Spleen (tissue), 11 donors: ENCODE measurements around the gene CCNY. TPM values are rescaled to one million over a fixed set of nuclear protein-coding genes. Genes with fewer than 3 reads are reported as not detected.

ENCODE experiments used
- DNase-seq: peaks from one replicate; pipeline ENCODE4 v3.0.0-alpha.2; 2020
- H3K27ac ChIP-seq, 8 donors: fragments of 200-600 bp; sonication (generic) in 7 of 8; 1 replicate in 4 of 8; 2 replicates in 4 of 8; pipeline versions ENCODE4 v1.5.0 to v1.8.0; 2016 to 2021; ENCODE audit warnings: inconsistent platforms in 4 of 8, mild to moderate bottlenecking in 4 of 8, moderate library complexity in 1 of 8
- H3K27me3 ChIP-seq, 7 donors: fragments of 200-600 bp; sonication (generic) in 6 of 7; replicated peaks in 1 of 7; 1 replicate in 4 of 7; 2 replicates in 3 of 7; pipeline versions ENCODE4 v1.5.0 to v1.8.0; 2016 to 2021; ENCODE audit warnings: inconsistent platforms in 3 of 7, mild to moderate bottlenecking in 1 of 7
- H3K36me3 ChIP-seq, 6 donors: fragments of 200-600 bp; sonication (generic) in 5 of 6; 1 replicate in 4 of 6; 2 replicates in 2 of 6; pipeline versions ENCODE4 v1.5.0 to v1.8.0; 2016 to 2021; ENCODE audit warnings: inconsistent platforms in 2 of 6
- H3K4me1 ChIP-seq, 6 donors: fragments of 200-600 bp; sonication (generic) in 5 of 6; 1 replicate in 3 of 6; 2 replicates in 3 of 6; pipeline versions ENCODE4 v1.5.0 to v1.8.0; 2016 to 2021; ENCODE audit warnings: inconsistent platforms in 3 of 6
- H3K4me3 ChIP-seq, 8 donors: fragments of 200-600 bp; sonication (generic) in 7 of 8; 1 replicate in 4 of 8; 2 replicates in 4 of 8; pipeline versions ENCODE4 v1.5.0 to v1.8.0; 2016 to 2021; ENCODE audit warnings: inconsistent platforms in 4 of 8, mild to moderate bottlenecking in 4 of 8, moderate library complexity in 2 of 8
- H3K9me3 ChIP-seq, 8 donors: fragments of 200-600 bp; sonication (generic) in 7 of 8; 1 replicate in 4 of 8; 2 replicates in 4 of 8; pipeline versions ENCODE4 v1.5.0 to v1.8.0; 2016 to 2021; ENCODE audit warnings: inconsistent platforms in 4 of 8
- CTCF ChIP-seq, 11 experiments: fragments of 200-600 bp in 7 of 11; fragments of 450-650 bp in 4 of 11; sonication (generic) in 4 of 11; IDR thresholded peaks in 8 of 11; conservative IDR thresholded peaks in 3 of 11; 1 replicate in 7 of 11; 2 replicates in 4 of 11; pipeline versions ENCODE4 v1.4.0 to v1.8.0; 2016 to 2021; ENCODE audit warnings: antibody characterized with exemption in 11 of 11, inconsistent platforms in 4 of 11, mild to moderate bottlenecking in 1 of 11
- POLR2A ChIP-seq, 3 donors: fragments of 450-650 bp; IDR thresholded peaks; one replicate each; pipeline ENCODE4 v1.5.1; 2017; ENCODE audit warnings: antibody characterized with exemption in 3 of 3, mild to moderate bottlenecking in 1 of 3
- POLR2AphosphoS5 ChIP-seq, 3 donors: sonication (generic); formaldehyde crosslinking; IDR thresholded peaks; one replicate each; pipeline ENCODE4 v1.5.1; 2017; ENCODE audit warnings: antibody characterized with exemption in 3 of 3
- WGBS, 5 donors: extraction: QIAGEN DNeasy Blood & Tissue Kit in 3 of 5; methylation state at CpG; one replicate each; pipeline versions ENCODE4 v1.1.5 to v1.1.7; 2013 to 2018; 5-methylcytosine and 5-hydroxymethylcytosine counted together
- intact Hi-C: fragments of 100-400 bp; cut with DNase I; formaldehyde crosslinking; loops from one replicate; pipeline ENCODE4 v1.15.0; 2023; ENCODE audit warnings: low total_unique reads
- polyA plus RNA-seq, 3 donors: library from polyadenylated mRNA; stranded (reverse); fragments of 200-250 nt; gene quantifications; one replicate each; pipeline ENCODE4 v1.2.1, GENCODE V29; 2013
- total RNA-seq, 7 donors: library from RNA; depleted of rRNA in 3 of 7; stranded (reverse); fragments of >200 nt in 3 of 7; fragmentation: NEBNext Ultra II Directional in 4 of 7; extraction: Animal tissue kit (Norgen Biotek cat#: 25700) in 4 of 7; gene quantifications; one replicate each; pipeline versions ENCODE4 v1.1.0 to v1.2.1, GENCODE V29; 2016 to 2021
- donor health status: healthy with polysubstance abuse.
- donor health status: DM: no; HTN: no; CAD: no; lungs with moderate emphysema.
- donor health status: DM: no; HTN: no; CAD: no.
- donor health status: Bipolar disorder and iron deficiency.
- donor health status: healthy.
- donor health status: DM: no; HTN: no; CAD: no.
- donor health status: DM: yes; HTN: yes; CAD: no.

CCNY gene
- total and polyA plus RNA-seq, 10 donors, result 21.1 to 83.1 (median 52.1) TPM

GRCh38 chr10:35396560-35397434 is 60.5 kb downstream of the CCNY start:
- H3K27ac ChIP-seq, result no peak overlapping the region
- no peaks in the 10 kb centered on the region for H3K27me3 ChIP-seq
- no peaks in the 10 kb centered on the region for H3K9me3 ChIP-seq
- WGBS, 5 donors, result 85 to 94% (median 93%) methylated on average over 10 to 12 of the region's 12 CpGs
- intact Hi-C loops, result no loop called here
- H3K4me3 ChIP-seq, result no peak overlapping the region
- DNase-seq, result no peak
- H3K4me1 ChIP-seq, result peaks cover 3 to 95% (median 46%) of the 10 kb centered on the region in 6 donors
- no peaks in the 10 kb centered on the region for H3K36me3 ChIP-seq
- TF ChIP-seq POLR2AphosphoS5 (IDR thresholded peaks at IDR 0.05) (no peak), POLR2A (IDR thresholded peaks at IDR 0.05) (no peak), CTCF (IDR thresholded peaks at IDR 0.05 in 8 of 11, conservative IDR thresholded peaks at IDR 0.05 in 3 of 11) (no peak)

GRCh38 chr10:35397953-35398352 is 61.6 kb downstream of the CCNY start:
- Histone ChIP-seq H3K9me3 (peaks cover 0 to 8% (median 4%) of the 10 kb centered on the region in 8 donors), H3K4me1 (peaks cover 3 to 83% (median 43%) of the 10 kb centered on the region in 6 donors), H3K27ac (no peak overlapping the region), H3K27me3 (no peaks in the 10 kb centered on the region), H3K36me3 (no peaks in the 10 kb centered on the region), H3K4me3 (no peak overlapping the region)
- WGBS, 5 donors, result 81 to 88% (median 85%) methylated on average over 4 of the region's 4 CpGs
- intact Hi-C loops, result no loop called here
- no peak for DNase-seq
- TF ChIP-seq CTCF (IDR thresholded peaks at IDR 0.05 in 8 of 11, conservative IDR thresholded peaks at IDR 0.05 in 3 of 11) (no peak), POLR2A (IDR thresholded peaks at IDR 0.05) (no peak), POLR2AphosphoS5 (IDR thresholded peaks at IDR 0.05) (no peak)

GRCh38 chr10:35398355-35398754 is 62.0 kb downstream of the CCNY start:
- 77 to 90% (median 88%) methylated on average over 5 to 8 of the region's 8 CpGs for WGBS, 5 donors
- Histone ChIP-seq H3K4me3 (no peak overlapping the region), H3K27me3 (no peaks in the 10 kb centered on the region), H3K36me3 (no peaks in the 10 kb centered on the region), H3K4me1 (peaks cover 3 to 79% (median 42%) of the 10 kb centered on the region in 6 donors), H3K27ac (no peak overlapping the region), H3K9me3 (peaks cover 0 to 13% (median 8%) of the 10 kb centered on the region in 8 donors)
- intact Hi-C loops, result no loop called here
- TF ChIP-seq POLR2AphosphoS5 (IDR thresholded peaks at IDR 0.05) (no peak), CTCF (IDR thresholded peaks at IDR 0.05 in 8 of 11, conservative IDR thresholded peaks at IDR 0.05 in 3 of 11) (no peak), POLR2A (IDR thresholded peaks at IDR 0.05) (no peak)
- DNase-seq, result no peak

GRCh38 chr10:35398908-35399307 is 62.6 kb downstream of the CCNY start:
- TF ChIP-seq POLR2A (IDR thresholded peaks at IDR 0.05) (no peak), POLR2AphosphoS5 (IDR thresholded peaks at IDR 0.05) (no peak), CTCF (IDR thresholded peaks at IDR 0.05 in 8 of 11, conservative IDR thresholded peaks at IDR 0.05 in 3 of 11) (no peak)
- WGBS, 5 donors, result 88 to 95% (median 93%) methylated on average over 7 of the region's 7 CpGs
- no peak for DNase-seq
- intact Hi-C loops, result no loop called here
- Histone ChIP-seq H3K4me3 (no peak overlapping the region), H3K4me1 (peaks cover 3 to 74% (median 39%) of the 10 kb centered on the region in 6 donors), H3K27ac (no peak overlapping the region), H3K27me3 (no peaks in the 10 kb centered on the region), H3K9me3 (peaks cover 0 to 18% (median 13%) of the 10 kb centered on the region in 8 donors), H3K36me3 (no peaks in the 10 kb centered on the region)
